Activated CD4-positive, alpha-beta memory T cell treated with anti-CD3 and anti-CD28 coated beads for 36 hours (primary cell): Measurements from ENCODE around the gene AMPD2. TPM values are rescaled to one million over a fixed set of nuclear protein-coding genes. Genes with fewer than 3 reads are reported as not detected.

Source experiments
- CTCF ChIA-PET: fragments of 350-600 bp; sonication (Branson Sonifier 250); formaldehyde crosslinking; loops from one replicate; lab custom pipeline; 2021; ENCODE audit warnings: antibody characterized with exemption, inconsistent platforms; lab: Charles Lee
- POLR2A ChIA-PET: fragments of 350-600 bp; sonication (Branson Sonifier 250); formaldehyde crosslinking; loops from one replicate; lab custom pipeline; 2021; ENCODE audit warnings: antibody characterized with exemption; lab: Charles Lee
- DNase-seq: peaks from one replicate; pipeline ENCODE4 v3.0.0-alpha.2; 2020
- H3K27ac Mint-ChIP-seq: one replicate; pipeline ENCODE4 v1.8.0; 2021; ENCODE audit warnings: mixed read lengths
- H3K27me3 Mint-ChIP-seq: one replicate; pipeline ENCODE4 v1.8.0; 2021; ENCODE audit warnings: mixed read lengths
- H3K36me3 Mint-ChIP-seq: one replicate; pipeline ENCODE4 v1.8.0; 2021; ENCODE audit warnings: mixed read lengths
- H3K4me1 Mint-ChIP-seq: one replicate; pipeline ENCODE4 v1.8.0; 2021; ENCODE audit warnings: low read depth, mixed read lengths
- H3K4me3 Mint-ChIP-seq: one replicate; pipeline ENCODE4 v1.8.0; 2021; ENCODE audit warnings: mild to moderate bottlenecking, mixed read lengths
- H3K9me3 Mint-ChIP-seq: one replicate; pipeline ENCODE4 v1.8.0; 2021; ENCODE audit warnings: mixed read lengths
- intact Hi-C: fragments of 100-400 bp; cut with micrococcal nuclease; formaldehyde crosslinking; loops from one replicate; pipeline ENCODE4 v1.15.1; 2023
- total RNA-seq, 2 experiments: library from RNA; stranded (reverse); gene quantifications; one replicate each; pipeline ENCODE4 v1.2.3, GENCODE V29; 2021

Gene AMPD2
- total RNA-seq, 2 experiments from 2014 or later: 79.1 to 93.3 TPM

DNA sequence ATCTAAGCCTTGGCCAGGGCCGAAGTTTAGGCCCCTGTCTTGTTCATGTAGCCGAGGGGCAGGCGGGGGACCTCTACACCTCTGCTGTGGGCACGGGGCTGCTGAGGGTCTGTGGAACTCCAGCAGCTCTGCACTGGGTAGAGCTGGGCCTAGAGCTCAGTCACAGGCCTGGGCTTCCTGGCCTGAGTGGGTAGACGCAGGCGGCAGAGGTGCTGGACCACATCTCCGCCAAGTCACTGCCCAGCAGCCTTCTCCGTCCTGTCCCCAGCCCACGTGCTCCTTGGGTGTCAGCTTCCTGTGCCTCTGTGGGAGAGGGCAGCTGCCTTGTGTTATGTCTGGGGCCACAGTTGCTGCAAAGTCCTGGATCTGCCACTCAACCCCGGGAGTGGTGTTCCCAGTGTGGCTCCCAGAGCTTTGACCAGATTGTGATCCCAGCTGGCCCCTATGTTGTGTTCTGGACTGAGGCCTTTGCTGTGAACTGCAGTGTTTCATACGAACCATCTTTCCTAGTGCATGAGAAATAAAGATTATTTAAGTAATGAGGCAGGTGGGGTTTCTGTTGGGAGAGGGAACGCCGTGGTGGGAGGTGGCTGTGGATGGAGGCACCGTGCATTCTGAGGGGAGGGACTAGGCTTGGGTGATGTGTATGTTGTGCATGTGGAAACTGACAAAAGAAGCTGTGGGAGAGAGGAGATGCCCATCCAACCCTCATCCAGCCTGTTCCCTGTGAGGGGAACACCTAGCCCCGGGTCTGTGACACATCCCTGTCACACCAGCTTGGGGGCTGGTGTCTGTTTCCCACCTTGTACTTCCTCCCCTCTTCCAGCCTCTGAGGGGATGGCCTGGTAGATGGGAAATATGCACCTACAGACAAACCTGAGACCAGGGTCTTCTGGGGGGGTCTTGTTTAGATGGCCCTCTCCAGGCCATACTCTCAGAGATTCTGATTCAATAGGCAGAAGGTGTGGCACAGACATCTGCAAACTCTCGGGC, 12.2 kb downstream of the AMPD2 start:
- Mint-ChIP-seq H3K4me3 (no peak overlapping the region), H3K27me3 (no peaks in the 10 kb centered on the region), H3K27ac (no peak overlapping the region), H3K9me3 (no peaks in the 10 kb centered on the region), H3K36me3 (peaks cover 23% of the 10 kb centered on the region), H3K4me1 (peaks cover 15% of the 10 kb centered on the region)
- ChIA-PET POLR2A (no interaction called here), CTCF (interaction anchor here (0.5 to 7.6 kb wide), 10 partner anchors 8 to 353 kb away, joined by 3 to 101 read pairs (median 6); partner anchors contain the start of genes AHCYL1, AMPD2, GNAI3 and GNAT2)
- intact Hi-C loops: no loop called here
- no peak for DNase-seq

GRCh38 chr1:109632671-109633346, 13.2 kb downstream of the AMPD2 start:
- DNase-seq: no peak
- Mint-ChIP-seq H3K4me3 (no peak overlapping the region), H3K4me1 (peaks cover 15% of the 10 kb centered on the region), H3K27ac (no peak overlapping the region), H3K27me3 (no peaks in the 10 kb centered on the region), H3K9me3 (no peaks in the 10 kb centered on the region), H3K36me3 (peaks cover 18% of the 10 kb centered on the region)
- CTCF ChIA-PET: interaction anchor here (0.5 to 7.6 kb wide), 4 partner anchors 11 to 87 kb away, joined by 3 to 101 read pairs (median 3); partner anchors contain the start of gene AMPD2
- intact Hi-C loops: no loop called here
- POLR2A ChIA-PET: no interaction called here

DNA sequence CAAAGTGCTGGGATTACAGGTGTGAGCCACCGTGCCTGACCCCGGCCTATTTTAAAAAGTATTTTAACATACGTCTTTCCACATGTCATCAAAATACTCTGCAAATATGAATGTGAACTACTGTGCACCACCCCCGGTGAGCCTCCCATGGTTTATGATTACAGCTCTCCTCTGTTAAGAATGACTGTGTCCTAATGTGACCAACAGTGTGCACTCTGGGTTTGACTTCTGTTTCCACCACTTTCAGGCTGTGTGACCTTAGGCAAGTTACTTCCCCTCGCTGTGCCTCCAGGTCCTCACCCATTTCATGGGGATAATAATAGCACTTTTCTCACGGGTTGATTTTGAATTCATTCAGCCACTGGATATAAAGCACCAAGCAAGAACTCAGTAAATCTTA, 14.7 kb downstream of the AMPD2 start:
- H3K4me1 Mint-ChIP-seq: peaks cover 15% of the 10 kb centered on the region
- CTCF ChIA-PET: interaction anchor here (1.0 to 10.9 kb wide), 3 partner anchors 9 to 351 kb away, joined by 3 to 123 read pairs (median 6); partner anchors contain the start of gene AHCYL1
- DNase-seq: peak; percentile 38

DNA sequence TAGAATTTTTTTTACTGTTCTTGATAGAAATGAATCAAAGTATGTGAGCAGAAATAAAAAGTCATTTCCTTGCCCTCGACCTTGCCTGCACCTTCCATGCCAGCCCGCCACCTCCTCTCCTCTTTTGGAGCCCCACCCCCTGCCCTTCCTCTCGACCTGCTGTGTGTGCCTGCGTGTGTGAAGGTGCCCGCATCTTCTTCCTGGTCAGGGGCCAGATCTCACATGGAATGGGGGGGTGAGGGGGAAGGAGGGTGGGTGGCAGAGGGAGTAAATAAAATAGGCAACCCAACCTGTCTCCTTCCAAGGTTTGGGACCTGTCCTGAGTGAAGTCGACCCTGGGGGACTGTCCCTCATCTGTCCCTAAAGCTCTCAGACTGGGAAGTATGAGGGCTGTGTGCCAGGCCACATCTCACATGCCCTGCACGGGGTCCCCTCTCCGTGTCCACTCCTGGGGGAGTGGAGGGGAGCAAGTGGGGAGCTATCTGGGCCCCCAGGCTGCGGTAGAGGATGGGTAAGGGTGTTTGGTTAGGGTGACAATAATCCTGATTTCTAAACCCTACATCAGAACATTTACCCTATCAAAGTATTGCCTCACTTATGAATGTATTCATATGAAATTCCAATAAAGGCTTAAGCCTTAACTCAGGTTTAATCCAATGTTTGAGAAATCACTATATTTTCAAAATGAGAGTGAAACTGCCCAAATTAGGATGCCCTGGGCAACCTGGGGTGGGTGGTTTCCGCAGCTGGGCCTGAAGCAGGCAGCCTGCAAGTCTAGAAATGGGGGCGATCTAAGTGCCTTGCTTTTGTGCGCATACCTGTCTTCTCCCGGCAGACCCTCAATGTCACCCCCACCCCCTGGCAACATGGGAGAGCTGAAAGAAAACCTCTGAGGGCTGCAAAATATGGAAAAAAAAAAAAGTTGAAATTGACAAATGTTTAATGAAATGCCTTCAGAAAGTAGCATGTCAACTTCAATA, 15.4 kb downstream of the AMPD2 start:
- intact Hi-C loops: loop anchor here (1.0 kb wide), 1 partner anchor 18 kb away; no protein-coding TSS in a partner anchor
- Mint-ChIP-seq H3K27me3 (no peaks in the 10 kb centered on the region), H3K27ac (no peak overlapping the region), H3K4me3 (no peak overlapping the region), H3K9me3 (no peaks in the 10 kb centered on the region), H3K4me1 (peaks cover 16% of the 10 kb centered on the region), H3K36me3 (peaks cover 7% of the 10 kb centered on the region)
- peak; percentile 50 for DNase-seq
- POLR2A ChIA-PET: interaction anchor here (1.2 kb wide), 1 partner anchor 87 kb away, joined by 5 read pairs; the partner anchor contains the start of gene GNAI3
- CTCF ChIA-PET: interaction anchor here (0.9 to 10.9 kb wide), 5 partner anchors 9 to 350 kb away, joined by 3 to 130 read pairs (median 6); partner anchors contain the start of genes AHCYL1 and GSTM4

More for the DNA sequence above, 14.7 kb downstream of the AMPD2 start:
- POLR2A ChIA-PET: interaction anchor here (1.2 kb wide), 1 partner anchor 86 kb away, joined by 5 read pairs; the partner anchor contains the start of gene GNAI3
- no peak overlapping the region for H3K27ac Mint-ChIP-seq
- H3K4me3 Mint-ChIP-seq: no peak overlapping the region
- H3K36me3 Mint-ChIP-seq: peaks cover 12% of the 10 kb centered on the region
- H3K9me3 Mint-ChIP-seq: no peaks in the 10 kb centered on the region
- H3K27me3 Mint-ChIP-seq: no peaks in the 10 kb centered on the region
- intact Hi-C loops: no loop called here

DNA sequence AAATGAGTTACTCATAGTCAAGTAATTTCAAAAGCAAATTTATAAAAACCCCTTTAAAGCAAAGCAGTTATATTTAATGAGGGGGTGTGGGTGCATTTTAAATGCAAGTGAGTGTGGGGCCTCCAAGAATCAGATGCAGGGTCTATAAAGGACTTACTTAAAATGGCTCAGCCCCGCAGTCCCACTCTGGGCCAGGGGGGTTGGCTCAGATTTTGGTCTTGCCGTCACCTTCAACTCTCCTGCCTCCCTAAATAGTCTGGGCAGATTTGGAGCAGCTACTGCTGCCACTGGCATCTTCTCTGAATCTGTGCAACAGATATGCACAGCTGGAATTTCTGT, 16.2 kb downstream of the AMPD2 start:
- no peaks in the 10 kb centered on the region for H3K27me3 Mint-ChIP-seq
- DNase-seq: no peak
- CTCF ChIA-PET: interaction anchor here (0.9 to 10.9 kb wide), 5 partner anchors 10 to 349 kb away, joined by 3 to 242 read pairs (median 123); partner anchors contain the start of genes AHCYL1 and GSTM4
- peaks cover 18% of the 10 kb centered on the region for H3K4me1 Mint-ChIP-seq
- no peak overlapping the region for H3K27ac Mint-ChIP-seq
- intact Hi-C loops: loop anchor here (1.0 kb wide), 1 partner anchor 19 kb away; no protein-coding TSS in a partner anchor
- peaks cover 6% of the 10 kb centered on the region for H3K36me3 Mint-ChIP-seq
- no peak overlapping the region for H3K4me3 Mint-ChIP-seq
- no peaks in the 10 kb centered on the region for H3K9me3 Mint-ChIP-seq
- POLR2A ChIA-PET: no interaction called here

DNA sequence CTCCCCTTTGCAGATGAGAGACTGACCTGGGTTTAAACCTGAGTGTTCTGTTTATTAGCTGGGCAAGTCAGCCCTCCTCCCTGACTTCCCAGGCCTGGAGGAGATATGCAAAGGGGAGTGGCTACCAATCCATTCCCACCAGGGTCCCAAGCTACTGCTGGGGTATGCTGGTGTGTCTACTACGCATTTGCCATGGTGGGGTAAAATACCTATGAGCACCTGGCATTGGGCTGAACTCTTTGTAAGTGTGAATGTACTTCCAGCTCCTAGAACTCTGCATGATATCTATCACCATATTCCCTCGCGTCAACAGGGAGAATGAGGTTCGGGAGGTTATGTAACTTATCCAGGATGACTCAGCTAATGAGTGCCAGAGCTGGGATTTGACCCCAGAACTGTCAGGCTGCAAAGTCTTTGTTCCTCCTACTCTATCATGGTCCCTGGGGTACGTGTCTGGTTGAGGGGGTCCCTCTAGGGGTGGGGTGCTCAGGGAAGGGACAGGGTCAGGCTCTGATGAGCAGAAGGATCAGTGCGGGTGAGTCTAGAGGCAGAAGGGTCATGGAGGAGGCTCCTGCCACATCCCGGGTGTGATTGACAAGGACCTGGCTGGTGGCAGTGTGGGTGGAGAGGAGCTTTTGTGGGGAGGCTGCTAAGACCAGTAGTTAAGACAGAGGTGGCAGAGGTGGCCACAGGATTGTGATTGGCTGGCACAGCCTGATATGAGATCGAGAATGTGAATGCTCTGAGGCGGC, 16.7 kb downstream of the AMPD2 start:
- POLR2A ChIA-PET: no interaction called here
- H3K27ac Mint-ChIP-seq: no peak overlapping the region
- peaks cover 18% of the 10 kb centered on the region for H3K4me1 Mint-ChIP-seq
- no peak for DNase-seq
- CTCF ChIA-PET: interaction anchor here (0.9 to 10.9 kb wide), 7 partner anchors 6 to 375 kb away, joined by 4 to 242 read pairs (median 61); partner anchors contain the start of gene AHCYL1
- intact Hi-C loops: no loop called here
- H3K36me3 Mint-ChIP-seq: peaks cover 4% of the 10 kb centered on the region
- no peaks in the 10 kb centered on the region for H3K27me3 Mint-ChIP-seq
- H3K9me3 Mint-ChIP-seq: no peaks in the 10 kb centered on the region
- no peak overlapping the region for H3K4me3 Mint-ChIP-seq

- no peak overlapping the region for H3K4me3 Mint-ChIP-seq
- no peak overlapping the region for H3K27ac Mint-ChIP-seq
- no peaks in the 10 kb centered on the region for H3K36me3 Mint-ChIP-seq
- intact Hi-C loops: no loop called here
- H3K9me3 Mint-ChIP-seq: no peaks in the 10 kb centered on the region
- CTCF ChIA-PET: interaction anchor here (0.9 to 10.9 kb wide), 7 partner anchors 7 to 347 kb away, joined by 3 to 242 read pairs (median 61); partner anchors contain the start of gene AHCYL1
- POLR2A ChIA-PET: no interaction called here
- H3K27me3 Mint-ChIP-seq: no peaks in the 10 kb centered on the region
- H3K4me1 Mint-ChIP-seq: peaks cover 18% of the 10 kb centered on the region
- DNase-seq: no peak
Measured at GRCh38 chr1:109637446-109637845, 17.8 kb downstream of the AMPD2 start.

GRCh38 chr1:109639063-109639840, 19.6 kb downstream of the AMPD2 start:
- H3K36me3 Mint-ChIP-seq: no peaks in the 10 kb centered on the region
- CTCF ChIA-PET: interaction anchor here (0.6 to 10.9 kb wide), 46 partner anchors 9 to 821 kb away, joined by 3 to 242 read pairs (median 10); partner anchors contain the start of genes AHCYL1, AMPD2, EPS8L3 and GNAI3
- POLR2A ChIA-PET: interaction anchor here (1.3 to 1.8 kb wide), 2 partner anchors 9 to 91 kb away, joined by 3 to 10 read pairs; partner anchors contain the start of gene GNAI3
- H3K27me3 Mint-ChIP-seq: no peaks in the 10 kb centered on the region
- intact Hi-C loops: no loop called here
- H3K27ac Mint-ChIP-seq: no peak overlapping the region
- DNase-seq: no peak
- peaks cover 16% of the 10 kb centered on the region for H3K4me1 Mint-ChIP-seq
- no peaks in the 10 kb centered on the region for H3K9me3 Mint-ChIP-seq
- H3K4me3 Mint-ChIP-seq: no peak overlapping the region

- ChIA-PET POLR2A (interaction anchor here (1.2 to 1.8 kb wide), 3 partner anchors 10 to 93 kb away, joined by 3 to 10 read pairs (median 6); partner anchors contain the start of gene GNAI3), CTCF (interaction anchor here (0.5 to 10.9 kb wide), 77 partner anchors 10 to 1524 kb away, joined by 3 to 242 read pairs (median 4); partner anchors contain the start of genes AHCYL1, AMIGO1, AMPD2 and EPS8L3)
- H3K36me3 Mint-ChIP-seq: no peaks in the 10 kb centered on the region
- H3K4me3 Mint-ChIP-seq: no peak overlapping the region
- H3K27me3 Mint-ChIP-seq: no peaks in the 10 kb centered on the region
- no peak overlapping the region for H3K27ac Mint-ChIP-seq
- no peaks in the 10 kb centered on the region for H3K9me3 Mint-ChIP-seq
- H3K4me1 Mint-ChIP-seq: peaks cover 11% of the 10 kb centered on the region
- no peak for DNase-seq
- intact Hi-C loops: loop anchor here (1.0 kb wide), 1 partner anchor 94 kb away; no protein-coding TSS in a partner anchor
Measured at GRCh38 chr1:109639841-109640184, 20.2 kb downstream of the AMPD2 start.
